Activated effector memory CD4-positive, alpha-beta T cell treated with anti-CD3 and anti-CD28 coated beads, Interleukin-2, amount 50 U/mL, for 16 hours (primary cell): Measurements from ENCODE around the gene CCL1.

Source experiments
- DNase-seq: peaks from one replicate; pipeline ENCODE4 v3.0.0-alpha.2; 2020

CCL1 gene, protein sequence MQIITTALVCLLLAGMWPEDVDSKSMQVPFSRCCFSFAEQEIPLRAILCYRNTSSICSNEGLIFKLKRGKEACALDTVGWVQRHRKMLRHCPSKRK

DNA sequence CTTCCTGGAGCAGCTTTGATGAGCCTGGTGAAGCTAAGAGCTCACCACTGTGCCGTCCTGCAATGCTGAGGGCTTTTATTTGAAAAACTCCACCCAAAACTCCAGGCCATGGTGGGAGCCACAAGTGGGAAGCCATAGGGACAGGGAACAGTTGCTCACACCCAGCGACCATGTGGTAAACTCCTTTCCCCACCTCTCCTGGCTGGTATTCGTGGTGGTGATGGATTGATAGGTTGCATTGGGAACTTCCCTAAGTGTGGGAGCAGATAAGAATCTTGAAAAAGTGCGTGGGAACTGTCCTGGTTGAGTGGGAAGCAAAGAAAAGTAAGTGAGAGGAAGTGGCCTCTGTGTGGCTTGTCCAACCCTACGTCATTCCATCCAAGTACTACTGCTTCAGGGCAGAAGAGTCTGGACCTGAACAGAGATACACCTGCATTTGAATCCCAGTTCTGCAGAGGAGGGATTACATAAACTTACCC is at the start of gene CCL1:
Gene CCL1 (minus strand): TSS at position 51 of the 479 bp plus-strand sequence. CDS start 72 bp downstream, outside the sequence.
- no peak for DNase-seq

DNA sequence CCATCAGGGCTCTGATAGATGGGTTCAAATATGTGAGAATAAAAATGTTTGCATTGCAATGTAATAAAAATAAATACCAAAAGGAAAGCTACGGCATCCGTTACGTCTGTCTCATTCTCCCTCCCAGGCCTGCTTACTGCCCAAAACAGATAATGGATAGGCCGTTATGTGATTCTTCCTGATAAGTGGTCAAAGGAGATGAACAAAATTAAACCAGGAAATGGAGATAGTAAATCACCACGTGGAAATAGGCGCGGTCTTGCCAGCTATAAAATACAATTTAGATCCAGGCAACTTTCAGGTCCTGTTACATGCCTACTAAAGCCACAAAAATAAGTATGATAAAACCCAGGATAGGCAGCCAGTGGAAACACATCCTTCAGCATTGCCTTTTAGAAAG is 49.5 kb upstream of the CCL1 start:
- DNase-seq: no peak

DNA sequence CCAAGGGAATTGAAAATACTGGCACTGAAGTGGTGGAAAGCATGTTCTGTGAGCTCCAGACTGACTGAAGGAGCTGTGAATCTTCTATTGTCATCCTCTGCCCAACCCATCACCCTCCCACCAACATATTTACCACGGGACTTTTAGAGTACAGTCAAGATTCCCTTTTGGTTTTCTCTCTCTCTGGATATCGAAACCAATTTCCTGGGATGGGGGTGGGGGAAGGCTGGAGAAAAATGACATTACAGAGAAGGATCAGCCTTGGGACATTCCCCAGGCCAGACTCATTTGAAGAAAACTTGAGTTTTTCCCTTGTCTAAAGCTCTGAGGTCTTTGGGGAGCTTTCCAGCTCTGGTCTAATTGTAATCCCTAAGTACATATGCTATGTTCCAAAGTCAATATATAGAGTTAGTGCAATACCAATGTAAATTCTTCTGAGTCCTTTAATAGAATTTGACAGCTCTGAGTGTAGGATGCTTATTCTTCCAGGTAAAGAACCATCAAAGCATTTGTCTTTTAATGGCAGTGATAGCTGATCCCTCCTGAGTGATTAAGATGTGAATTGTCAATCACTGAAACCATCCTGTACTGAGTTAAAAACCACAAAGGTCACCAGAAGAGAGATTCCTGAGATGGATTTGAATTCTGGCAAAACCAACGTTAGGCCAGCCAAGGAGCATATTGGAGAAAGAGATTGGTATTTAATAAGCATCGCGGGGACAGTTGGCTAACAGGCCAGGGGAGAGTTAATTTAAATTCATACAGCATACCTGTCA is 48.8 kb upstream of the CCL1 start:
- no peak for DNase-seq

DNA sequence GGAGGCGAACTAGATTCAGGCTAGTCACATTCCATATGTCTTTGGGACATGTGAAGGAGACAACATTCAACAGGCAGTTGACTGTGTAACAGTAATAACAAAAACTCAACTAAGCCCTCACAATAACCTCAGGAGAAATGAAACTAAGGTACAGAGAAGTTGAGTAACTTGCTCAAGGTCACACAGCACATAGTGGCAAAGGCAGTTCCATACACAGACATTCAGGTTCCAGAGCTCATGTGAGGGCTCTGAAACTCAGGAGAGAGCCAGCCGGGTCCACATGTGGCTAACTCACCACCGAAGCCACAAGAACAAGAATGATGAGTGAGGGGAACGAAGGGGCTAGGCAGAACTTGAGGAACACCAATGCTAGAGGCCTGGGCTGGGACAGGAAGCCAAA is 46.3 kb upstream of the CCL1 start:
- DNase-seq: no peak

DNA sequence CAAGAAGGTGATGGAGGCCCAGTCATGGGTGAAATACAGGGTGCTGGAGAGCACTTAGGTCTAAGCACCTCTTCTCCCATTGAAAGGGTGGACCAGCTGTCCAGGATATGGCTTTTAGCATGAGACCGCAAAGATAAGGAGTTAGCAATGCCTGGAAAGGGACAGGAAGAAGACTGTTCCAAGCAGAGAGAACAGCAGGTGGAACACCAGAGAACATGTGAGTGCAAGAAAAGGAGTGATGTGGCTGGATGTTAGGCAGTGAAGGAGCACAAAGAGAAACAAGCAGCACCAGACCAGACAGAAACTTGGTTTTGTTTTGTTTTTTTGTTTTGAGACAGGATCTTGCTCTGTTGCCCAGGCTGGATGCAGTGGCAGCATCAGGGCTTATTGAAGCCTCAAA is 45.4 kb upstream of the CCL1 start:
- no peak for DNase-seq

DNA sequence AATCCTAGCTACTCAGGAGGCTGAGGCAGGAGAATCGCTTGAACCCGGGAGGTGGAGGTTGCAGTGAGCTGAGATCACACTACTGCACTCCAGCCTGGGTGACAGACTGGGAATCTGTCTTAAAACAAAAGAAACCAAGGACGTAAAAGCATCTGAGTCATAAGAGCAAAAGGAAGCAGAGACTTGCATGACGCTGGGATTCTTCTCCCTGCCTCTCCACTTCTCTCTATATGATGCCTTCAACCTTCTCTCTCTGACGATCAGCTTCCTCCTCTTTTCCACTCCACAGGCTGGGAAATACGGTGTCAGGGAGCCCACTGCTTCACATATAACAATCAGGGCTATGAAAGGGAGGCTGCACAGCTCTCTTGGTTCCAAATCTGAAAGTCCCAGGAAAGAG is 43.2 kb upstream of the CCL1 start:
- no peak for DNase-seq

DNA sequence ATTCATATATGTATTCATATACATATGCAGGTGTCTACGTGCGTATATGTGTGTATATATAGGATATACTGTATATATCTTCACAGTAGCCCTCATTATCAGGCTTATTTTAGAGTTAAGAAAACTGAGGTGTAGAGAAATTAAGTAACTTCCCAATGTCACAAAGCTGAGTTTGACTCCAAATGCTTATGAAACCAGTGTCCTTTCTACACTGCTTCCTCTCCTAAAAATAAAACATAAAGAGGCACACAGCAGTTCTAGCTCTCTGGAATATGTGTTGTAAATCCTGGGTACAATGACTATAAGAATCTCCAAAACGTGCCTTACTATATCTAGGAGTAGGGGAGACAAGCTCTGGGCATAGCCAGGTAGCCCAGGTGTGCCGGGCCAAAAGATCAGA is 40.0 kb upstream of the CCL1 start:
- DNase-seq: no peak

DNA sequence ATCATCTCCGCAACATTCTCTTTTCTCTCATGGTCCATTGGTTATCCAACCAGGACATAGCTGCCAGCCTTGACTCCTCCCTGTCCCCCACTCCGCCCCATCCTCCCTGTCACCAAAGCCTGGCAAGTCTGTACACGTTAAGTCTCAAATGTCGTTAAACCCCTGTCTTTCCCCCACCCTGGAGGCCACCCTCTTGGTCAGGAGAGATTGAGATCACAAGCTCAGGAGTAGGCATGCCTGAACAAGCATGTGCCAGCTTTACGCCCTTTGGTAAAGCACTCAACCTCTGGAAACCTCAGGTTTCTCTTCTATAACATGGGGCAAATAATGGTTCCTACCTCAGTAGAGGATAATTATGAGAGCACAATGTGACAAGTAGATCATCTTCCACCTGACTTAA is 38.1 kb upstream of the CCL1 start:
- DNase-seq: no peak

DNA sequence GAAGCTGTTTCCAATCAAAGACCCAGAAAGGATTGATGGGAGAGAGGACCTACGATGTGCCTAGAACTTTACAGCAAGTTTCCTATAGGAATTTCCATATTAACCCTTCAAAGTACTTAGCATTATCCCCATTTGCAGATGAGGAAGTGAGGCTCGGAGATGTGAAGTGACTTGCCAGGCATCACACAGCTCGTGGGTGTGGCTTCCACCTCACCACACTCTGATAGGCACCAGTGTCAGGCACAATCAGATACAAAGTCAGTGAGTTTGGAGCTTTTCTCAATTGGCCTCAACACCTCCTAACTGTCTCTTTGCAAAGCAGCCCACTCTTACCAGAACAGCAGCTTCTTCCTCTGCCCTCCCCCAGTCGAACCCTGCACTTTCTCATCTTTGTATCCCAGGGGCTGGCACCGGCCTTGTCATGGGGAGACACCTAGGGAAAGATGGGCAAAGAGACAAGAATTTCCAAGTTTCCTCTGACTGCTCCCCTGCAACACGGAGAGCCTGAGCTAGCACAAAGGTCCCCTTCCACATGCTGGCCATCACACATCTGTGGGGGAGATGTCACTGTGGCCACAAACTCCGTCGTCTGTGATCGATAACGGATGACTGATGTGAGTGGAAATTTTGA is 37.4 kb upstream of the CCL1 start:
- no peak for DNase-seq

DNA sequence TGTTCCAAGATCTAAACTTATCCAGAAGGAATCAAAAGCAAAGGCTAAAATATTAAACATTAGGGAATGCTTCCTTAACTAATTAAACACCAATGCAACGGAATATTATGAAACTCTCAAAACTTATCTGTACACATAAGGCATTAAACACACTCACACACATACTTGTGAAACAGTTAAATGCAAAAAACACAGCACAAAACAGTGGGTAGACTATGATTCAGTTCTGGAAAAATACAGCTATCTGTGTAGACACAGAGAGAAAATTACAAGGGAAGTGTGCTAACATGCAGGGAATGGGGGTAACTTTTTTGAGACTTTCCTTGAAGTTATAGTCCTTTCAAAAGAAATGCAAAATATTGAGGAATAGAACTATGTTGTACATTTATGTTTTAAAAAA is 36.7 kb upstream of the CCL1 start:
- DNase-seq: no peak

DNA sequence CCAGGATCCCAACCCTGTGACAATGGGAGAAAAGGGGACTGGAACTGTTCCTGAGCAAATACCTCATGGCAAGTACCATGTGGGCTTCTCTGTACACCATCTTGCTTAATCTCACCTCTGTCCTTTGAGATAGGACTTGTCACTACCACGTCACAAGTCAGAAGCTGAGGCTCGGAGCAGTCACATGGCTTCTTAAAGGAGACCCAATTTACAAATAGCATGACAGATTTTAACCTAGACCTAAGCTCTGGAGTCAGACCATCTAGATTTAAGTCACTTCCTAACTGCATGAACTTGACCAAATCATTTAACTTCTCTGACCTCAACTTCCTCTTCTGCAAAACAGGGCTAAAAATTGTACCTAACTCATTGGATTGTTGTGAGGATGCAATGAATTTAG is 36.0 kb upstream of the CCL1 start:
- DNase-seq: no peak

DNA sequence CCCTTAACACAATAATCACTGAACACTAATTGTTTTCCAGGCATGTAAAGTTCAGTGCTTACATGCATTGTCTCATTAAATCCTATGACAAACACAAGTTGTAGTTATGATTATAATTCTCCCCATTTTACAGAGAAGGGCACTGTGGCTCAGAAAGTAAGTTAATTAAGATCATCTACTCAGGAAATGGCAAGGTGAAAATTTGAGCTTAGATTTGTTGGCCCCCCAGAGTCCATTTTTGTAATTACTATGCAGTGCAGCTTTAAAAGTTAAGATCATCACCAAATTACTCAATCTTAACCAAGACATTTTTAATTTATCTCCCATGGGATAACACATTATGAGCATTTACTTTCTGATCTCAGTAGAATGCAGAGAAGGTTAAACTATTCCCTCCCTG is 34.2 kb upstream of the CCL1 start:
- DNase-seq: no peak

DNA sequence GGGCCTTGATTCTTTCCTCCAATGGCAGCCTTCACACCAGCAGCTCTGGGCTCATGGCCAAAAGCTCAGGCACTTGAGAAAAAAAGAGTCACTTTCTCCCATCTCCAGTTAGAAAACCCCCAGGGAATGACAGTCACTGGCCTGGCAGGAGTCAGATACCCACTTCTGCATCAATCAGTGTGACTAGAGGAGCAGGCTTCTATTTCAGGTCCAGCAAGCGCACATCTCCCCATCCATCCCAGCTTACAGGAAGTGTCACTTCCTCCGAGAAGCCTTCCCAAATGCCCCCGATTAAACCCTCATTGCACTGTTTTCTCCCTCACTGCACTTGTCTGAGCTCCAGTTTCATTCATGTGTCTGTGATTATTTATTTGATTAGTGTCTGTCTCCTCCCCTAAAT is 30.4 kb upstream of the CCL1 start:
- DNase-seq: no peak

DNA sequence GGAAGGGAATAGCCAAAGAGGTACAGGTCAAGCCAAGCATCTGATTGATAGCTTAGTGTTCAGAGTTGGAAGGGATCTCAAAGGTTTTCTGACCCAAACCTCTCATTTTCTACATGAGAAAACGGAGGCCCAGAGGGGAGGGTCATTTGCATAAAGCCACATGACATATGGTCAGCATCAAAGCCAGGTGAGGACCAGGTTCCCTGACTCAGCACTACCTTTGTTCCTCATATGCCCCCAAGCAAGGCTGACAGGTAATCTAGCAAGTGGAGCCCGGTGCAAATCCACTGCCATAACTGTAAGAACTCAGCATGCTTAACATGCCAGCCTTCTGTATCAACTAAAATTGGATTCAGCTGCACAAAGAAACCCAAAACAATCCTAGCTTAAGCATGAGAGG is 28.2 kb upstream of the CCL1 start:
- no peak for DNase-seq

DNA sequence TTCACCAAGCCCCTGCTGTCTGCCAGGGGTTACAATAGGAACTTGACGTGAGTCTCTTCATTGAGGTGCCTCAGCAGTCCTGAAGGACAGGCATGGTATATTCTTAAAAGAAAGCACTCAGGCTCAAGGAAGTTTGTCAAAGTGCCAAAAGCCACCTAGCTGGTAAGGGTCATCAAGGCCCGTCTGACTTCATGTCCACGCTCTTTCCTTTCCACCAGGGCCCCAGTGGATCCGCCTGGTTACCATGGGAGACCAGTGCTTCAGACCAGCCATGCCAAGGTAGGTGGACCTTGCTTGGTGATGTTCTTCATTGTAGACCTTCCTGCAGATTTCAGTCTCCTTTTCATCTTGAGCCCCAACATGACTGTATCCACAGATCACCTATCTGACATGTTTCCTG is 27.6 kb upstream of the CCL1 start:
- DNase-seq: no peak

DNA sequence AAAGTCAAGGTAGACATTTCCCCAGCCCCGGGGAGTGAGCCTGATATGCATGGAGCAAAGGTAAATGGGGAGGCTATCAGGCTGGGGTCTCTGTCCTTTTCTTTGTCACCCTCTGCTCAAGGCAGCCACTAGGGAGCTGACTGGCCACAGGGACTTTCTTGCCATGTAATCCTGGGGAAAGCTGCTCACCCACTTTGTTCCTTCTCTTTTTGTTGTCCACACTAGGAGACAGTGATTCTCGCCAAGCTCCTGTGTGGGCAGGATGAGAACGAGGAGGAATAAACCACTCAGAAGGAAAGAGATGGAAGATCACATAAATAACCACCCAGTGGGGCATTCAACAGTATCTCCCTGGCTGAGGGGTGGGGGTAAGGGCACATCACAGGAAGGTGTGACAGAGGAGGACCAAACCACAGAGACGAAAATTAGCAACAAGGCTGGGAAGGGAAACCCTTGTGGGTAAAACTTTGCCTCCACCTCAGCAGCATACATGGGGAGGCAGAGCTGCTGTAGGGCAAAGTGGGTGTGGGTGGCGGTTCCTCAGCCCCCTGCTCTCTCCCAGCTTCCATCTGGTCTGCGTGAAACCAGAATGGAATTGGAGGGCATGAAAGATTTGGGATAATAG is 26.2 kb upstream of the CCL1 start:
- DNase-seq: no peak

DNA sequence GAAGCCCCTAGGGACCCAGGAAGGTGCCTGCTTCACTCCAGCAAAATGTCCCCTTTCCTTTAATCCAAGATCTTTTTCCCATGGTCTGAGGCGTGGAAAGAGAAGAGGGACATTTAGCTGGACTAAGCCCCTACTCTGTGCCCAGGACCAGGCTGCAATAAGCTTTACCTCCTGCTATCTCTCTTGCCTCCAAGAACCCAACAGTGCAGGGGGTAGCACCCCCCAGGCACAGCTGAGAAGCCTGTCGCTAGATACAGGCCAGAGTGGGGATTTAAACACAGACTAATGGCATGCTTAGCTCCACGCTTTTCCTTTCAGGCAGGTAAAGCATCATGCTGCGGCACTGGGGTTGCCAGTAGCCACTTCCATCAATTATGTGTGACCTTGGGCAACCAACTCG is 24.5 kb upstream of the CCL1 start:
- no peak for DNase-seq

DNA sequence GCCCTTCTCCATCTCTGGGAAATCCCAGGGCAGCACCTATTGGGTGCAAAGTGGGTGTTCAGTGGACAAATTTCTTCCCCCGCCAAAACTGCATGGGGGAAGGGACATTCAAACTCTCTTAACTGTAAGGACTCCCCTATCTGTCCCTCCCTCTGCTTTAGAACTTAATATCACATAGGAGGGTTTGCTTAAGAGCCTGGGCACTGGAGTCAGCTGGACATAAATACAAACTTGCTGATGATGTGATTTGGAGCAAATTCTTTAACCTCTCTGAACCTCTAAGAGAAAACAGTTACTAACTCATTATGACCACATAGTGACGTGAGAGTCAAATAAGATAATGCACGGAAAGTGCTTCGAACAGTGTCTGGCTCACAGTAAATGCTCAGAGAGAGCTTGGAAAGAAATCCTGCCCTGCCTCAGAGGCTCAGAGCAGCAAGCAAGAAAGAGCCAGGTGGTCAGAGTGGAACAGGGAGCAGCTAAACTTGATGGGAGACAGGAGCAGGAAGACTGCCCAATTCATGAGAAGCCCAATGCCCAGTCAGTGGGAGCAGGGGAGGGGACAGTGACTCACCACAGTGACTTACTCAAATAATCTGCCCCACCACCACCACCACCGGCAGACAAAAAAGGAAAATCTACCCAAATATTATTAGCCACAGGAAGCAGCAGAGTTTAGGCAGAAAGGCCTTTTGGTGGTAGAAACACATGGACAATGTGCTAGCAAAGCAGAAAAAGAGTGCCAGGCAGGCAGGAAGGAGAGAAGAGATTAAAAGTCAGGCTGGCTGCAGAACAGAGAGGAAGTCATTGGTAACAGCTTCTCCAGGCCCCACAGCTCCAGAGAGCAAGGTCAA is 23.9 kb upstream of the CCL1 start:
- no peak for DNase-seq

DNA sequence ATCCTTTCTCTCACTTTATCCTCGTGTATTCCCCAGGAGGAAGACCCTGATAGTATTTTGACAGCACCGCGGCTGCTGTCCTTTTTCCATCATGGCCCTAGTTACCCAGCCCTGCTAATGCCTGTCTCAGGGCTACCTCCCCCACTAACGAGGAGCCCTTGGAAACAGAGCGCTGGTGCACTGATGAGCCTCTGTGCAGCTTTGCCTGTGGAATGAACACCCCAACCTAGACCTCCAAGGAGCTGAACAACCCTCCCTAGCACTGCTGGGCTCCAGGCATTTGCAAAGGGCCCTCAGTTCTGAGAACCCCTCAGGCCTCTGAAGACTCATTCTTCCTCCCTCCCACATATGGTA is 23.3 kb upstream of the CCL1 start:
- DNase-seq: no peak

DNA sequence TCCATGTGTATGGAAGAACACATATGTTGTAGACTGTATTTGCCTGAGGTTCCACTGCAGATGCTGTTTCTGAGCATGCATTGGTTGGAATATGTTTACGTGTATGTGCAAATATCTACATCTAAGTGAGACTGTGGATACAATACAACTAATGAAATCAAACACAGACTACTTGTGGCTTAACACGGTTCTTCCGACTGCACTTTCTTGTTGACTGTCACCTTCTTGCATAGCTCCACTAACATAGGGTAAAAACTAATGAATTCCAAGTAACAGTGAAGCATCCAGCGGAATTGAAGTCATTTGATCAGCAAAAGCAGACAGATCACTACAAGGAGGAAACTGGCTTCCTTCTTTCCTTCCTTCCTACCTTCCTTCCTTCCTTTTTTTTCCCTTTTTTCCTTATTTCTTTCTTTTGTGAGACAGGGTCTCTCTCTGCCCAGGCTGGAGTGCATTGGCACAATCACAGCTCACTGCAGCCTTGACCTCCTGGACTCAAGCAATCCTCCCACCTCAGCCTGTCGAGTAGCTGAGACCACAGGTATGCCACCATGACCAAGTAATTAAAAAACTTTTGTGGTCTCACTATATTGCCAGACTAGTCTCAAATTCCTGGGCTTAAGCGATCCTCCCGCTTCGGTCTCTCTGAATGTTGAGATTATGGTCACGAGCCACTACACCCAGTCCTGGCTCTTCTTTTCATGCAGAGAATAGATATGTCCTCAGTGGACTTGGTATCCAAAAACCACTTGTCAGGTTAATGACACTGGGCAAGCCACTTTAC is 22.0 kb upstream of the CCL1 start:
- no peak for DNase-seq

DNA sequence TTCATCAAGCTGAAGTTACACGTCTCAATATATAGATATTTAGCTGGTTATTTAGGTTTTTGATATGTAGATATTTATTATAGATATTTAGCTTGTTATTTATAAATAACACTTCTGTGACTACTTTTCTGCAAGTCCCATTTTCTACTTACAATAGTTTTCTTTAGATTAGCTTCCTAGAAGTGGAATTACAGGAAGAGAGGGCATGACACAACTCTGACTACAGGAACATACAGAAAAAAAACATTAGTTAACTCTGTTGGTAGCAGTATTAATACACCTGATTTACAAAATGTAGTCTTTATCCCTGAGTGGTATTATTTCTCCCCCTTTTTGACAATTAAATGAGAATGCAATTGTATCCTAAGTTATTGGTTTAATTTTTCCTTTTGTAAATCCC is 21.2 kb upstream of the CCL1 start:
- DNase-seq: no peak

DNA sequence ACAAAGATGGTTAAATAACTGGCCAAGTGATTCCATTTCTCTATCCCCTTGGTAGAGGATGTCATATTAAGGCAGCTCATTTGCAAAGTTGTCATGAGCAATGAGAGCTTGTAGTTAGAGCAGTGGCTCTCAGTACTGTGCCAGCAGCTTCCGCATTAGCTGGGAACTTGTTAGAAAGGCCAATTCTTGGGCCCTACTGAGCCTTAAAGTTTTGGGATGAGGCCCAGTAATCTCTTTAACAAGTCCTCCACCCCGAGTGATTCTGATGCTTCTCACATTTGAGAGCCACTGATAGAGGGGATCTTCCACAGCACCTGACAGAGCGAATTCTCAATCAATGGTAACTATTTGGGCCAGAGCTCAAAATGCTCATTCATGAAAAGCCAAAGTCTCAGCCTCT is 20.2 kb upstream of the CCL1 start:
- no peak for DNase-seq
